Pancreas (tissue), 10 donors: Measurements from ENCODE around the gene IL34. TPM values are rescaled to one million over a fixed set of nuclear protein-coding genes. Genes with fewer than 3 reads are reported as not detected.

Experiments
- ATAC-seq, 4 donors: fragments of 200-7000 bp; cut with Tn5 transposase; one replicate each; pipeline versions ENCODE4 v1.8.0 to v1.9.1; 2020; ENCODE audit warnings: mild to moderate bottlenecking in 4 of 4, moderate library complexity in 4 of 4
- DNase-seq, 6 donors: peaks; one replicate each; pipeline ENCODE4 v3.0.0-alpha.2; 2020
- FAIRE-seq: peaks from 2 replicates; lab custom pipeline; 2012; peaks lifted over from hg19 to GRCh38; lab: Jason Lieb, UNC
- H3K27ac ChIP-seq, 4 donors: fragments of 200-600 bp; sonication (generic); 1 replicate in 3 of 4; 2 replicates in 1 of 4; pipeline versions ENCODE4 v1.5.0 to v1.8.0; 2020
- H3K27me3 ChIP-seq, 4 donors: fragments of 200-600 bp; one replicate each; pipeline ENCODE4 v1.8.0; 2021
- H3K36me3 ChIP-seq, 3 donors: fragments of 200-600 bp; sonication (generic) in 1 of 3; one replicate each; pipeline versions ENCODE4 v1.5.0 to v1.8.0; 2020 to 2021
- H3K4me1 ChIP-seq, 3 donors: fragments of 200-600 bp; one replicate each; pipeline ENCODE4 v1.8.0; 2021
- H3K4me3 ChIP-seq, 4 donors: fragments of 200-600 bp; sonication (generic) in 2 of 4; one replicate each; pipeline versions ENCODE4 v1.5.0 to v1.8.0; 2020 to 2021
- H3K9me3 ChIP-seq, 4 donors: fragments of 200-600 bp; one replicate each; pipeline ENCODE4 v1.8.0; 2021
- WGBS, 2 donors: extraction: QIAGEN DNeasy Blood & Tissue Kit; methylation state at CpG; one replicate each; pipeline ENCODE4 v1.1.7; 2013; 5-methylcytosine and 5-hydroxymethylcytosine counted together
- intact Hi-C, 3 donors: fragments of 100-400 bp; cut with DNase I; formaldehyde crosslinking; loops; one replicate each; pipeline versions ENCODE4 v1.11.1 to v1.14.2; 2022
- polyA plus RNA-seq, 2 donors: library from polyadenylated mRNA; stranded (reverse); fragments of 200-250 nt; gene quantifications; one replicate each; pipeline ENCODE4 v1.2.3, GENCODE V29; 2013
- total RNA-seq, 6 donors: library from RNA; stranded (reverse); fragmentation: NEBNext Ultra II Directional in 4 of 6; extraction: Animal tissue kit (Norgen Biotek cat#: 25700) in 4 of 6; gene quantifications; one replicate each; pipeline versions ENCODE4 v1.2.1 to v1.2.4, GENCODE V29; 2021 to 2023
- TF ChIP-seq, protein P1 (sequence below), 4 donors: fragments of 200-600 bp; sonication (generic) in 3 of 4; IDR thresholded peaks; one replicate each; pipeline versions ENCODE4 v1.5.0 to v1.8.0; 2021; ENCODE audit warnings: antibody characterized with exemption in 4 of 4
- donor health status: healthy with polysubstance abuse.
- donor health status: DM: no; HTN: no; CAD: no; lungs with moderate emphysema.
- donor health status: DM: no; HTN: no; CAD: no.
- donor health status: control.
- donor health status: control.
- donor health status: Bipolar disorder and iron deficiency.
- donor health status: DM: yes; HTN: yes; CAD: no.
- donor health status: DM: no; HTN: no; CAD: no.
- donor health status: DM: no; HTN: no; CAD: no.
- donor health status: DM: yes; HTN: yes; CAD: no.

Gene IL34
- total and polyA plus RNA-seq, 8 donors, result 0.51 to 3.9 (median 1.7) TPM

- H3K4me1 ChIP-seq, result no peaks in the 10 kb centered on the region
- FAIRE-seq (no peak), ATAC-seq (peak; percentile 53 to 76 (median 63)), DNase-seq (peak in 1 of 6 donors; percentile 33)
- H3K27ac ChIP-seq, result no peak overlapping the region
- intact Hi-C loops, result no loop called here
- H3K9me3 ChIP-seq, result no peaks in the 10 kb centered on the region
- 75 to 82% methylated on average over 7 of the region's 7 CpGs for WGBS, 2 donors
- H3K27me3 ChIP-seq, result no peaks in the 10 kb centered on the region
- H3K36me3 ChIP-seq, result no peaks in the 10 kb centered on the region
- TF ChIP-seq, protein P1, sequence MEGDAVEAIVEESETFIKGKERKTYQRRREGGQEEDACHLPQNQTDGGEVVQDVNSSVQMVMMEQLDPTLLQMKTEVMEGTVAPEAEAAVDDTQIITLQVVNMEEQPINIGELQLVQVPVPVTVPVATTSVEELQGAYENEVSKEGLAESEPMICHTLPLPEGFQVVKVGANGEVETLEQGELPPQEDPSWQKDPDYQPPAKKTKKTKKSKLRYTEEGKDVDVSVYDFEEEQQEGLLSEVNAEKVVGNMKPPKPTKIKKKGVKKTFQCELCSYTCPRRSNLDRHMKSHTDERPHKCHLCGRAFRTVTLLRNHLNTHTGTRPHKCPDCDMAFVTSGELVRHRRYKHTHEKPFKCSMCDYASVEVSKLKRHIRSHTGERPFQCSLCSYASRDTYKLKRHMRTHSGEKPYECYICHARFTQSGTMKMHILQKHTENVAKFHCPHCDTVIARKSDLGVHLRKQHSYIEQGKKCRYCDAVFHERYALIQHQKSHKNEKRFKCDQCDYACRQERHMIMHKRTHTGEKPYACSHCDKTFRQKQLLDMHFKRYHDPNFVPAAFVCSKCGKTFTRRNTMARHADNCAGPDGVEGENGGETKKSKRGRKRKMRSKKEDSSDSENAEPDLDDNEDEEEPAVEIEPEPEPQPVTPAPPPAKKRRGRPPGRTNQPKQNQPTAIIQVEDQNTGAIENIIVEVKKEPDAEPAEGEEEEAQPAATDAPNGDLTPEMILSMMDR (IDR thresholded peaks at IDR 0.05), result no peak
- no peak overlapping the region for H3K4me3 ChIP-seq
Observed at GRCh38 chr16:70608521-70608920, 37.8 kb upstream of the IL34 start.

DNA sequence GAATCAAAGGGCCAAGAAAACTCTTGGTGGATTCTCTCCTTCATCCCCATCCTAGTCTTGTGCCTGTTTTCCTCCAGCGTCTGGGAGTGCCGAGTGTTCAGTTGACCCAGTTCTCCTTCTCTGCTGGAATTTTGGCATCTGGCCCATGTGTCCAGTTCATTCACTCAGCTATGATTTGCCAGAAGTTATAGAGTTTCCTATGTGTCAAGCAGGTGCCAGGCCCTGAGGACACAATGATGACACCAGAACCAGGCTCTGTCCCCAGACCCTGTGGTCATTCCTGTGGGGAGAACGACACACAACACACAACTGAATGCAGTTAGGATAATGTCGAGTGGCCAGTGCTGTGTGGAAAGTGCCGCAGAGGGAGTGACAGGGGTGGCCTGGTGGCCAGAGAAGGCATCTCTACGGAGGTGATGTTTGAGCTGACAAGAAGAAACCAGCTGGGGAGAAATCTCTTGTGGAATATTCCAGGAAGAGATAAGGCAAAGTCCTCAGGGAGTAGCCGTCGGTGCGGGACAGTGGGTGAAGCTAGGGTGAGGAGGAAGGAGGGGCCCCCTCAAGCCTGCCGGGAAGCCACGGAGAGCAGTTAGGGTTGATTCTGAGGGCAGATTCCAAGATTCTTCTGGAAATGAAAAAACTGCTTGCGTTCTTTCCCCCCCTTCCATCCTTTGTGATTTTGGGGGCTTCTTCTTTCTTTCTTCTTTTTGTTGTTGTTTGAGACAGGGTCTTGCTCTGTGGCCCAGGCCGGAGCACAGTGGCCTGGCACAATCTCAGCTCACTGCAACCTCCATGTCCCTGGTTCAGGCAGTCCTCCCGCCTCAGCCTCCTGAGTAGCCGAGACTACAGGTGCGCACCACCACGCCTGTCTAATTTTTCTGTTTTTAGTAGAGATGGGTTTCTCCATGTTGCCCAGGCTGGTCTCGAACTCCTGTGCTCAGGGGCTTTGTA lies 35.8 kb upstream of the IL34 start:
- intact Hi-C loops, result no loop called here
- no peak overlapping the region for H3K4me3 ChIP-seq
- H3K4me1 ChIP-seq, result peaks cover 0 to 8% (median 5%) of the 10 kb centered on the region in 3 donors
- FAIRE-seq, result no peak
- ATAC-seq, result no peak
- WGBS, 2 donors, result 80 to 82% methylated on average over 18 of the region's 18 CpGs
- H3K27me3 ChIP-seq, result no peaks in the 10 kb centered on the region
- TF ChIP-seq, protein P1 (IDR thresholded peaks at IDR 0.05), result no peak
- no peaks in the 10 kb centered on the region for H3K9me3 ChIP-seq
- no peak for DNase-seq
- H3K36me3 ChIP-seq, result no peaks in the 10 kb centered on the region
- H3K27ac ChIP-seq, result no peak overlapping the region

GRCh38 chr16:70611224-70611598 lies 35.1 kb upstream of the IL34 start:
- TF ChIP-seq, protein P1 (IDR thresholded peaks at IDR 0.05), result no peak
- H3K27me3 ChIP-seq, result no peaks in the 10 kb centered on the region
- FAIRE-seq, result no peak
- intact Hi-C loops, result no loop called here
- ATAC-seq, result no peak
- H3K36me3 ChIP-seq, result no peaks in the 10 kb centered on the region
- no peaks in the 10 kb centered on the region for H3K9me3 ChIP-seq
- no peak for DNase-seq
- no peak overlapping the region for H3K4me3 ChIP-seq
- 92 to 96% methylated on average over 5 of the region's 5 CpGs for WGBS, 2 donors
- peaks cover 0 to 8% (median 5%) of the 10 kb centered on the region in 3 donors for H3K4me1 ChIP-seq
- no peak overlapping the region for H3K27ac ChIP-seq

DNA sequence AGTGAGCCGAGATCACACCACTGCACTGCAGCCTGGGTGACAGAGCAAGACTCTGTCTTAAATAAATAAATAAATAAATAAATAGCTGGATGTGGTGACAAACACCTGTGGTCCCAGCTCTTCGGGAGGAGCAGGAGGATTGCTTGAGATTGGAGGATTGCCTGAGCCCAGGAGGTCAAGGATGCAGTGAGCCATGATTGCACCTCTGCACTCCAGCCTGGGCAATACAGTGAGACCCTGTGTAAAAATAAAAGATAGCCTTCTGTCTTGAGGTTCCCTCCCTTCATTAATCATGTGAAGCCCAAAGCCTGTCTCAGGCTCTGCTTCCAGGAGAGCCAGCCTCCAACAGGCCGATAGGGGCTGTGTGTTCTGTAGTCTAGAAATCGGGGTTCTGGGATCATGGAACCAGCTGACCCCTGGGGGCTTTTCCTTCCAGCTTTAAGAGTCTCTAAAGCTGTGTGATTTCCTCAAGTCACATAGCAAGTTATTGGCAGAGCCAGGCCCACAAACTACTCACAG lies 34.5 kb upstream of the IL34 start:
- WGBS, 2 donors, result 86 to 91% methylated on average over 4 of the region's 4 CpGs
- H3K4me1 ChIP-seq, result peaks cover 0 to 8% (median 5%) of the 10 kb centered on the region in 3 donors
- no peak for ATAC-seq
- no peak overlapping the region for H3K4me3 ChIP-seq
- no peaks in the 10 kb centered on the region for H3K9me3 ChIP-seq
- H3K27ac ChIP-seq, result no peak overlapping the region
- FAIRE-seq, result no peak
- H3K27me3 ChIP-seq, result no peaks in the 10 kb centered on the region
- DNase-seq, result no peak
- TF ChIP-seq, protein P1 (IDR thresholded peaks at IDR 0.05), result no peak
- no peaks in the 10 kb centered on the region for H3K36me3 ChIP-seq
- intact Hi-C loops, result no loop called here
